ENCODE measurements around the gene CSPG4. TPM values are rescaled to one million over a fixed set of nuclear protein-coding genes. Genes with fewer than 3 reads are reported as not detected.
"Not testable (repeated sequence)": the region's sequence is repeated elsewhere in the genome, so short reads cannot be mapped to it uniquely, and the experiment has no call there.

The CSPG4 gene
- polyA plus RNA-seq, 1 donor (not counting 4 experiments of a cell fraction or from before 2014, with no cell fraction given): 0.67 TPM

- Histone ChIP-seq H3K79me2 (ENCODE audit: control insufficient read depth, insufficient read depth, low read length) (no peaks in the 10 kb centered on the region), H3K36me3 (ENCODE audit: control insufficient read depth in 2 of 2, extremely low read depth in 1 of 2, insufficient read depth in 2 of 2, low read length in 2 of 2) (no peaks in the 10 kb centered on the region), H3K4me1 (ENCODE audit: control insufficient read depth, extremely low read depth, insufficient read depth, low read length) (peaks cover 3% of the 10 kb centered on the region), H3K4me2 (ENCODE audit: control insufficient read depth, extremely low read depth, insufficient read depth, low read depth, low read length) (no peak overlapping the region), H3K9ac (ENCODE audit: control insufficient read depth, extremely low read depth, insufficient read depth, low read length) (no peak overlapping the region), H3K9me1 (ENCODE audit: control insufficient read depth, extremely low read depth, insufficient read depth, low read length) (no peaks in the 10 kb centered on the region), H4K20me1 (ENCODE audit: control insufficient read depth, extremely low read depth, insufficient read depth, low read length) (no peaks in the 10 kb centered on the region), H3K27ac (ENCODE audit: control insufficient read depth, insufficient read depth, low read length) (no peak overlapping the region), H2AFZ (ENCODE audit: control insufficient read depth, low read length) (no peak overlapping the region), H3K4me3 (ENCODE audit: control insufficient read depth in 2 of 3, extremely low read depth in 1 of 3, insufficient read depth in 2 of 3, low read depth in 1 of 3, low read length in 3 of 3) (no peak overlapping the region), H3K27me3 (ENCODE audit: control insufficient read depth, extremely low read depth, insufficient read depth, low read length) (no peaks in the 10 kb centered on the region), H3K9me3 (ENCODE audit: control insufficient read depth, low read depth, low read length) (no peaks in the 10 kb centered on the region)
- no peak for TF ChIP-seq EZH2 (IDR thresholded peaks at IDR 0.05; ENCODE audit: low read length)
- TF ChIP-seq, protein P1, sequence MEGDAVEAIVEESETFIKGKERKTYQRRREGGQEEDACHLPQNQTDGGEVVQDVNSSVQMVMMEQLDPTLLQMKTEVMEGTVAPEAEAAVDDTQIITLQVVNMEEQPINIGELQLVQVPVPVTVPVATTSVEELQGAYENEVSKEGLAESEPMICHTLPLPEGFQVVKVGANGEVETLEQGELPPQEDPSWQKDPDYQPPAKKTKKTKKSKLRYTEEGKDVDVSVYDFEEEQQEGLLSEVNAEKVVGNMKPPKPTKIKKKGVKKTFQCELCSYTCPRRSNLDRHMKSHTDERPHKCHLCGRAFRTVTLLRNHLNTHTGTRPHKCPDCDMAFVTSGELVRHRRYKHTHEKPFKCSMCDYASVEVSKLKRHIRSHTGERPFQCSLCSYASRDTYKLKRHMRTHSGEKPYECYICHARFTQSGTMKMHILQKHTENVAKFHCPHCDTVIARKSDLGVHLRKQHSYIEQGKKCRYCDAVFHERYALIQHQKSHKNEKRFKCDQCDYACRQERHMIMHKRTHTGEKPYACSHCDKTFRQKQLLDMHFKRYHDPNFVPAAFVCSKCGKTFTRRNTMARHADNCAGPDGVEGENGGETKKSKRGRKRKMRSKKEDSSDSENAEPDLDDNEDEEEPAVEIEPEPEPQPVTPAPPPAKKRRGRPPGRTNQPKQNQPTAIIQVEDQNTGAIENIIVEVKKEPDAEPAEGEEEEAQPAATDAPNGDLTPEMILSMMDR (optimal IDR thresholded peaks at IDR 0.05 in 1 of 3, IDR thresholded peaks at IDR 0.05 in 1 of 3, conservative IDR thresholded peaks at IDR 0.05 in 1 of 3; ENCODE audit: extremely low read depth in 1 of 3, insufficient read depth in 2 of 3, low read length in 3 of 3): no peak
- dilution Hi-C loops (cut with MboI; ENCODE audit: extremely low pct_ligation_motif_present, low sequenced_read_pairs): no loop called here
- DNase-seq (ENCODE audit: low read depth, low spot score): no peak
- no peak for FAIRE-seq
These were observed 23.6 kb upstream of the CSPG4 start for GRCh38 chr15:75736256-75736655.

- H3K4me1 ChIP-seq (ENCODE audit: control insufficient read depth, extremely low read depth, insufficient read depth, low read length); H3K9ac ChIP-seq (ENCODE audit: control insufficient read depth, extremely low read depth, insufficient read depth, low read length); H3K9me1 ChIP-seq (ENCODE audit: control insufficient read depth, extremely low read depth, insufficient read depth, low read length); H3K4me2 ChIP-seq (ENCODE audit: control insufficient read depth, extremely low read depth, insufficient read depth, low read depth, low read length); H3K27me3 ChIP-seq (ENCODE audit: control insufficient read depth, extremely low read depth, insufficient read depth, low read length); H2AFZ ChIP-seq (ENCODE audit: control insufficient read depth, low read length); H3K36me3 ChIP-seq (ENCODE audit: control insufficient read depth in 2 of 2, extremely low read depth in 1 of 2, insufficient read depth in 2 of 2, low read length in 2 of 2); H3K4me3 ChIP-seq (ENCODE audit: control insufficient read depth in 2 of 3, extremely low read depth in 1 of 3, insufficient read depth in 2 of 3, low read depth in 1 of 3, low read length in 3 of 3); H4K20me1 ChIP-seq (ENCODE audit: control insufficient read depth, extremely low read depth, insufficient read depth, low read length); H3K27ac ChIP-seq (ENCODE audit: control insufficient read depth, insufficient read depth, low read length); FAIRE-seq; dilution Hi-C loops (cut with MboI; ENCODE audit: extremely low pct_ligation_motif_present, low sequenced_read_pairs); H3K9me3 ChIP-seq (ENCODE audit: control insufficient read depth, low read depth, low read length); DNase-seq (ENCODE audit: low read depth, low spot score); H3K79me2 ChIP-seq (ENCODE audit: control insufficient read depth, insufficient read depth, low read length): not testable (repeated sequence)
These were observed 22.5 kb upstream of the CSPG4 start for GRCh38 chr15:75734861-75735760.
